ENCODE data around the gene ZNF273. TPM values are rescaled to one million over a fixed set of nuclear protein-coding genes. Genes with fewer than 3 reads are reported as not detected.

The ZNF273 gene
- total RNA-seq, 1 donor, result 3.9 TPM

DNA sequence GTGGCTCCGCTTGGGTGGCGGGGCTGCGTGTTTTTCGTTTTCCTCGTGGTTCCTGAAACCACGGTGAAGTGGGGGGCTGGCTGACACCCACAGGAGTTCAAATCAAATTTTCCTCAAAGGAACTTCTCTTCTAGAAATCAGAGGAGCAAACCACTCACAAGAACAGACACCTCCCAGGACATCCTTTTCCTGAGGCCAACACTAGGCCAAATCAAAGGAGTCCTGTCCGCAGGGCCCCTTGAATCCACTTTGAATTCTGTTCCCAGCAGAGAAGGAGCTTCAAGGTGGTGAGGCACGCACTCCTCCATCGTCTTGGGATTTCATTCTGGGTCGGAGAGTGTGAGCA, 29.9 kb upstream of the ZNF273 start:
- TF ChIP-seq, protein P1, sequence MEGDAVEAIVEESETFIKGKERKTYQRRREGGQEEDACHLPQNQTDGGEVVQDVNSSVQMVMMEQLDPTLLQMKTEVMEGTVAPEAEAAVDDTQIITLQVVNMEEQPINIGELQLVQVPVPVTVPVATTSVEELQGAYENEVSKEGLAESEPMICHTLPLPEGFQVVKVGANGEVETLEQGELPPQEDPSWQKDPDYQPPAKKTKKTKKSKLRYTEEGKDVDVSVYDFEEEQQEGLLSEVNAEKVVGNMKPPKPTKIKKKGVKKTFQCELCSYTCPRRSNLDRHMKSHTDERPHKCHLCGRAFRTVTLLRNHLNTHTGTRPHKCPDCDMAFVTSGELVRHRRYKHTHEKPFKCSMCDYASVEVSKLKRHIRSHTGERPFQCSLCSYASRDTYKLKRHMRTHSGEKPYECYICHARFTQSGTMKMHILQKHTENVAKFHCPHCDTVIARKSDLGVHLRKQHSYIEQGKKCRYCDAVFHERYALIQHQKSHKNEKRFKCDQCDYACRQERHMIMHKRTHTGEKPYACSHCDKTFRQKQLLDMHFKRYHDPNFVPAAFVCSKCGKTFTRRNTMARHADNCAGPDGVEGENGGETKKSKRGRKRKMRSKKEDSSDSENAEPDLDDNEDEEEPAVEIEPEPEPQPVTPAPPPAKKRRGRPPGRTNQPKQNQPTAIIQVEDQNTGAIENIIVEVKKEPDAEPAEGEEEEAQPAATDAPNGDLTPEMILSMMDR (IDR thresholded peaks at IDR 0.05; ENCODE audit: insufficient read depth, low read depth, low read length), result no peak
- DNase-seq (ENCODE audit: low read depth), result no peak

DNA sequence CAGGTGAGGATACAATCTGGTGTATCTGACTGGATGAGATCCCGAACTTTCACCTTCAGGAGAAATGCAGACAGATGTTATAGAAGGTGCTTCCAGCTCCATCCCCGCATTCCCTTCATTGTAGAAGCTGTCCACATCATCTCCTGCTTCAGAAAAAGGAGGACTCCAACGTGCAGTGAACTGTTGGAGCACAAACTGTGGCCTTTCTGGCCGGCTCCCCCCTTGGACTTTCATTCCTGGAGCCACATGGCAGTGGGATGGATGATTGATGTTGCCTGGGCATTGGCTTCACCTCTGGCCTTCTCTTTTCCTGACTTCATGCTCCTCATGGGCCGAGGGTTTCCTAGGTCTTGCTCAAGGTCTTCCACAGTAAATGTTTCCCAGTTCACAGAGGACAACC, 29.6 kb upstream of the ZNF273 start:
- DNase-seq (ENCODE audit: low read depth), result no peak
- TF ChIP-seq, protein P1 (IDR thresholded peaks at IDR 0.05; ENCODE audit: insufficient read depth, low read depth, low read length), result no peak

More for the DNA sequence above, 29.9 kb upstream of the ZNF273 start:
- H3K4me3 ChIP-seq (ENCODE audit: low read depth, low read length), result no peak overlapping the region

DNA sequence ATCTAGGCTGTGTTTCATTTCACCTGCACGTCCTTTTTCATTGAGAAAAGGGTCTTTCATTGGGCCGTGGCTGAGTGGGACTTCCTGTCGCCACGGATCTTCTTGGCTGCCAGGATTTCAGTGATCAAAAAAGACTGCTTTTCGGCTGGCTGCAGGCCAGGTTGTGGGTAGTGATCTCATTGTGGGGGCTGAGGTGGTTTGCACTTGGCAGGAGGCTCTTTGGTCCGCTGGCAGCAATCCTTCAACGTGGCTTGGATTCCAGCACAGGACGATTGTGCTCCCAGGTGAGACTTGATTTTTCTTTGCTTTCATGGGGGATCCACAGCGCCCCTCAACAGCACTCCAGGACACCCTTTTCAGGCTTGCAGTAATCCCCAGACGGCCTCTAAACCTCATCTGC, 29.0 kb upstream of the ZNF273 start:
- H3K4me3 ChIP-seq (ENCODE audit: low read depth, low read length), result no peak overlapping the region
- DNase-seq (ENCODE audit: low read depth), result no peak
- TF ChIP-seq, protein P1 (IDR thresholded peaks at IDR 0.05; ENCODE audit: insufficient read depth, low read depth, low read length), result no peak

More for the DNA sequence above, 29.6 kb upstream of the ZNF273 start:
- H3K4me3 ChIP-seq (ENCODE audit: low read depth, low read length), result no peak overlapping the region

DNA sequence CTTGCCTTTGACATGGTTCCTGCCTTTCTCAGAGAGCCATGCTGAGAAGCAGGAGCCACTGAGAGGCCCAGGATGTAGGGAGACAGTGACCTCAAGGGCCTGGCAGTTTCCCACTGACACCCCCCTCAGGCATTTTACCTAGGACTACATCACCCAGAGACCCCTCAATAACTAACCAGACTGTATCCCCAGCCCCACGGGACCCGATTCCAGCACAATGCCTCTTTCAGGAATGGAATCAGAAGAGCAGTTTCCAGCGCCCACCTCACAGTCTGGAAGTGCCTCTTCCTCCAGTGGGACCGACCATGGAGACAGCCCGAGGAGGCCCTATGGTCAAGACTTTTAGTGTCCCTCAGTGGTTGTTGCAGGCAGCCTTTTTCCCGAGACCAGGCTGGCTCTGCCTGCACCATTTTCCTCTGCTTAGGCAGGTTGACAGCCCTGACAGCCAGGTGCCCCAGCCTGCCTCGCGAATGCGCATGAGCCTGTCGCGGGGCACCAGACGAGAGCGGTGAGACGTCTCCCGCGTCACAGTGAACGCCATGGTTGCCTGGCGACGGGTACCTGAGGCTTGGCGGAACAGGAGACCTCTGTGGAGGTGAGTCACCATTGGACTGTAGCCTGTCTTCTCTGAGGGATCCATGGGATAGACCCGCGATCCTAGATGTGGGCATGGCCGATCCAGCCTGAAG, 28.4 kb upstream of the ZNF273 start:
- H3K4me3 ChIP-seq (ENCODE audit: low read depth, low read length), result no peak overlapping the region
- DNase-seq (ENCODE audit: low read depth), result no peak
- TF ChIP-seq, protein P1 (IDR thresholded peaks at IDR 0.05; ENCODE audit: insufficient read depth, low read depth, low read length), result no peak

DNA sequence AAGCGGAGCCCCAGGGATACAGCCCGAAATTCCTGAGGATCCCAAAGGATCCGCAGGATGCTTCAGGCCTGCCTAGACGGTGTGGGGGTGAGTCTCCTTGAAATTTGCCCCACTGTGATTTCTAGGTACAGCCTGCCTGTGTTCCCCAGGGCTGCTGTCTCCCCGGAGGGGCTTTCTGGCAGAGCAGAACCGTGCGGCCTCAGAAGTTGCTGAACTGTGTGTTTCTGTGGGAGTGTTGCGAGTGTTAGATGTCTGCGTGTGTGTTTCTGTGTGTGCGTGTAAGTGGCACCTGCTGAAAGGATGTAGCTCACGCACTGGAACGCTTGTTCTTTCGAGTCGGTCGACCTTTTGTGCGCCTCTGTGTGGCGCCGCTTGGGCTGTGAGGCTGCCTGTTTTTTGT, 27.8 kb upstream of the ZNF273 start:
- H3K4me3 ChIP-seq (ENCODE audit: low read depth, low read length), result no peak overlapping the region
- TF ChIP-seq, protein P1 (IDR thresholded peaks at IDR 0.05; ENCODE audit: insufficient read depth, low read depth, low read length), result no peak
- DNase-seq (ENCODE audit: low read depth), result no peak

DNA sequence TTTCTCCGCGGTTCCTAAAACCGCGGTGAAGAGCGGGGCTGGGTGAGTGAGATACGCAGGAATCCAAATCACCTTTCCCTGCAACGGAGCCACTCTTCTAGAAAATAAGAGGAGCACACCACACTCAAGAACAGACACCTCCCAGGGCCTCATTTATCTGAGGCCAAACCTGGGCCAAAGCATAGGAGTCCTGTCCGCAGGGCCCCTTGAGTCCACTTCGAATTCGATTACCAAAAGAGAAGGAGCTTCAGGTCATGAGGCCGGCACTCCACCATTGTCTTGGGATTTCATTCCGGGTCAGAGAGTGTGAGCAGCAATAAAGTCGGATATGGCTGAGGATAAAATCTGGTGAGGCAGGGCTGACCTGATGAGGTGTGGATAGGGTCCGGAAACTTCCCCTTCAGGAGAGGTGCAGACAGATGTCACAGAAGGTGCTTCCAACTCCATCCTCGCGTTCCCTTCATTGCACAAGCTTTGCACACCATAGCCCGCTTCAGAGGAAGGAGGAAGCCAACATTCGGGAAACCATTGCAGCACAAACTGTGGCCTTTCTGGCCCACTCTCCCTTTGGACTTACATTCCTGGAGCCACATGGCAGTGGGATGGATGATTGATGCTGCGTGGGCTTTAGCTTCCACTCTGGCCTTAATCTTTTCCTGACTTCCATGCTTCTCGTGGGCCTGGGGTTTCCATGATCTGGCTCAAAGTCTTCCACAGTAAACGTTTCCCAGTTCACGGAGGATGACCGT, 27.2 kb upstream of the ZNF273 start:
- TF ChIP-seq, protein P1 (IDR thresholded peaks at IDR 0.05; ENCODE audit: insufficient read depth, low read depth, low read length), result no peak
- no peak overlapping the region for H3K4me3 ChIP-seq (ENCODE audit: low read depth, low read length)
- no peak for DNase-seq (ENCODE audit: low read depth)
